ENCODE results near the gene STK31.

The STK31 gene, protein sequence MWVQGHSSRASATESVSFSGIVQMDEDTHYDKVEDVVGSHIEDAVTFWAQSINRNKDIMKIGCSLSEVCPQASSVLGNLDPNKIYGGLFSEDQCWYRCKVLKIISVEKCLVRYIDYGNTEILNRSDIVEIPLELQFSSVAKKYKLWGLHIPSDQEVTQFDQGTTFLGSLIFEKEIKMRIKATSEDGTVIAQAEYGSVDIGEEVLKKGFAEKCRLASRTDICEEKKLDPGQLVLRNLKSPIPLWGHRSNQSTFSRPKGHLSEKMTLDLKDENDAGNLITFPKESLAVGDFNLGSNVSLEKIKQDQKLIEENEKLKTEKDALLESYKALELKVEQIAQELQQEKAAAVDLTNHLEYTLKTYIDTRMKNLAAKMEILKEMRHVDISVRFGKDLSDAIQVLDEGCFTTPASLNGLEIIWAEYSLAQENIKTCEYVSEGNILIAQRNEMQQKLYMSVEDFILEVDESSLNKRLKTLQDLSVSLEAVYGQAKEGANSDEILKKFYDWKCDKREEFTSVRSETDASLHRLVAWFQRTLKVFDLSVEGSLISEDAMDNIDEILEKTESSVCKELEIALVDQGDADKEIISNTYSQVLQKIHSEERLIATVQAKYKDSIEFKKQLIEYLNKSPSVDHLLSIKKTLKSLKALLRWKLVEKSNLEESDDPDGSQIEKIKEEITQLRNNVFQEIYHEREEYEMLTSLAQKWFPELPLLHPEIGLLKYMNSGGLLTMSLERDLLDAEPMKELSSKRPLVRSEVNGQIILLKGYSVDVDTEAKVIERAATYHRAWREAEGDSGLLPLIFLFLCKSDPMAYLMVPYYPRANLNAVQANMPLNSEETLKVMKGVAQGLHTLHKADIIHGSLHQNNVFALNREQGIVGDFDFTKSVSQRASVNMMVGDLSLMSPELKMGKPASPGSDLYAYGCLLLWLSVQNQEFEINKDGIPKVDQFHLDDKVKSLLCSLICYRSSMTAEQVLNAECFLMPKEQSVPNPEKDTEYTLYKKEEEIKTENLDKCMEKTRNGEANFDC

DNA sequence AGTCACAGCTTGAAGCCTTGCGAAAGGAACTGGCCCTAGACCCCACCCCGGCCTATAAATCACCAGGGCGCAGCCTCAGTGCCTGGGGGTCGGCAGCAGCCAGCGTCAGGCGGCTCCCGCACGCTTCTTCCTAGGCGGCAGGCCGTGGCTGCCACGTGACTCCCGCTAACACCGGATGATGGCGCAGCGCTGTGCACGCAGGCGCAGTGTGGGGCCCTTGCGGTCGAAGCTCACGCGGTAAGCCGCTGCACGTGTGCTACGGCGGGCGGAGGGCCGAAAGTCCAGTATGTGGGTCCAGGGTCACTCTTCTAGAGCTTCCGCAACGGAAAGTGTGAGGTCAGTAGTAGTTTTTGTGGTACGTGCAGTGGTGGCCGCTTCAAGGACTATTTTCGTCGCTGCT, at the start of gene STK31:
TSS of gene STK31 (plus strand) at position 220 of the 400 bp plus-strand sequence. CDS start at position 287, 67 bp downstream.
- TF ChIP-seq, protein P1, sequence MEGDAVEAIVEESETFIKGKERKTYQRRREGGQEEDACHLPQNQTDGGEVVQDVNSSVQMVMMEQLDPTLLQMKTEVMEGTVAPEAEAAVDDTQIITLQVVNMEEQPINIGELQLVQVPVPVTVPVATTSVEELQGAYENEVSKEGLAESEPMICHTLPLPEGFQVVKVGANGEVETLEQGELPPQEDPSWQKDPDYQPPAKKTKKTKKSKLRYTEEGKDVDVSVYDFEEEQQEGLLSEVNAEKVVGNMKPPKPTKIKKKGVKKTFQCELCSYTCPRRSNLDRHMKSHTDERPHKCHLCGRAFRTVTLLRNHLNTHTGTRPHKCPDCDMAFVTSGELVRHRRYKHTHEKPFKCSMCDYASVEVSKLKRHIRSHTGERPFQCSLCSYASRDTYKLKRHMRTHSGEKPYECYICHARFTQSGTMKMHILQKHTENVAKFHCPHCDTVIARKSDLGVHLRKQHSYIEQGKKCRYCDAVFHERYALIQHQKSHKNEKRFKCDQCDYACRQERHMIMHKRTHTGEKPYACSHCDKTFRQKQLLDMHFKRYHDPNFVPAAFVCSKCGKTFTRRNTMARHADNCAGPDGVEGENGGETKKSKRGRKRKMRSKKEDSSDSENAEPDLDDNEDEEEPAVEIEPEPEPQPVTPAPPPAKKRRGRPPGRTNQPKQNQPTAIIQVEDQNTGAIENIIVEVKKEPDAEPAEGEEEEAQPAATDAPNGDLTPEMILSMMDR (IDR thresholded peaks at IDR 0.05; ENCODE audit: low read depth, low read length, missing control alignments): no peak
- in situ Hi-C loops (cut with HindIII; ENCODE audit: low pct_ligation_motif_present, low sequenced_read_pairs): loop anchor here (25.0 kb wide), 1 partner anchor 173 kb away; the partner anchor contains the start of gene TRA2A
- Histone ChIP-seq H3K27me3 (replicated peaks) (no peaks in the 10 kb centered on the region), H3K27ac (no peak within 1 kb of the TSS), H3K4me3 (ENCODE audit: low read depth, low read length) (no peak within 1 kb of the TSS), H3K36me3 (replicated peaks) (no peaks in the 10 kb centered on the region)
- no peak for DNase-seq

DNA sequence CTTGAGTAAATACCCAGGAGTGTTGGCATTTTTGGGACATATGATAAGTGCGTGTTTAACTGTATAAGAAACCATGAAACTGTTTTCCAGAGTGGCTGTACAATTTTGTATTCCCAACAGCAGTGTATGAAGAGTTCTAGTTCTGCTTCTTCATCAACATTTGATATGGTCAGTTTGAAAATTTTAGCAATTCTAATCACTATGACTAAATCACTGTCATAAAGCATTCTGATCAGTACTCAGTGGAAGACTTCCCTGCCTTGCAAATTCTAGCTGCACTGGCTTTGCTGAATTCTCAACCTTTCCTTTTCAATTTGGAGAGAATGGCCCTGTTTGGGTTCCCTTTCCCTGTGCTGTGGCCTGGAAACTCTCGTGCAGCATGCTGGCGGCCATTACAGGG, 48.6 kb upstream of the STK31 start:
- DNase-seq: no peak

DNA sequence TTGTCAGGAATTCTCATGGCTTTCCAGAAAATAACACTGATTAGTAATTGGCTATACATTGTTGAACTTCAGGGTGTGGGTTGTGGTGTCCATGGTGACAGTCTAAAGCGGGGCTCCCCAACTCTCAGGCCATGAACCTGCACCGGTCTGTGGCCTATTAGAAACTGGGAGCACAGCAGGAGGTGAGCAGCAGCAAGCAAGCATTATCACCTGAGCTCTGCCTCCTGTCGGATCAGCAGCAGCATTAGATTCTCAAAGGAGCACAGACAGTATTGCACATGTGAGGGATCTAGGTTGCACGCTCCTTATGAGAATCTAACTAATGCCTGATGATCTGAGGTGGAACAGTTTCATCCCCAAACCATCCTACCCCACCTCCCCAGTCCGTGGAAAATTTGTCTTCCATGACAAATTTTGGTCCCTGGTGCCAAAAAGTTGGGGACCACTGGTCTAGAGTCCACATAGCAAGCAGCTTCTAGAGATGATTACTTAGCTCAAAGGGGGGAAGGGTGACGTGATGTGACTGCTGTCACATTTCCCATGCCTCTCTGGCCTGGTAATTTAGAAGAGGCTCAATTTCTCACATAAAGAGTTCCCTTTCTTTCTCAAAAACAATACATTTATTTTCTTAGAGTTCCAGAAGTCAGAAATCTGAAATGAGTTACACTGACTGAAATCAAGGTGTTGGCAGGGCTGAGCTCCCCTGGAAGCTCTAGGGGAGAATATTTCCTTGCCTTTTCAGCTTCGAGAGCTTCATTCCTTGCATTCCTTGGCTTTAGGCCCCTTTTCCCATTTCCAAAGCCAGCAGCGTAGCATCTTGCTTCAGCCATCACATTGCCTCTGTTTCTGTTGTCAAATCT, 47.7 kb upstream of the STK31 start:
- in situ Hi-C loops (cut with HindIII; ENCODE audit: low pct_ligation_motif_present, low sequenced_read_pairs): no loop called here

More for the DNA sequence above, 48.6 kb upstream of the STK31 start:
- Histone ChIP-seq H3K4me3 (ENCODE audit: low read depth, low read length) (no peak overlapping the region), H3K36me3 (replicated peaks) (no peaks in the 10 kb centered on the region), H3K27me3 (replicated peaks) (no peaks in the 10 kb centered on the region), H3K27ac (no peak overlapping the region)
- in situ Hi-C loops (cut with HindIII; ENCODE audit: low pct_ligation_motif_present, low sequenced_read_pairs): no loop called here
- TF ChIP-seq, protein P1 (IDR thresholded peaks at IDR 0.05; ENCODE audit: low read depth, low read length, missing control alignments): no peak

DNA sequence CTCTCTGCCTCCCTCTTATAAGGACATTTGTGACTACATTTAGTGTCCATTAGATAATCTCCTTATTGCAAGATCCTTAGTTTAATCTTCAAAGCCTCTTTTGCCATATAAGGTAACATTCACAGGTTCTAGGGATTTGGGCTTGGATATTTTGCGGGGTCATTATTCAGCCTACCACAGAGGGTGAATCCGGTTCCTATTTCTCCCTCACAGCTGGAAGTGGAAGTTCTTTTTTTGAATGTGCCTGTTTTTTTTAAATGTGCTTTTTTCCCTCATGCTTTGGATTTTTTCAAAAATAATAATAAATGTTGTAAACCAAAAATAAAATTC, 47.1 kb upstream of the STK31 start:
- H3K36me3 ChIP-seq (replicated peaks): no peaks in the 10 kb centered on the region
- H3K27ac ChIP-seq: no peak overlapping the region
- in situ Hi-C loops (cut with HindIII; ENCODE audit: low pct_ligation_motif_present, low sequenced_read_pairs): no loop called here
- H3K27me3 ChIP-seq (replicated peaks): no peaks in the 10 kb centered on the region
- no peak for DNase-seq
- H3K4me3 ChIP-seq (ENCODE audit: low read depth, low read length): no peak overlapping the region
- TF ChIP-seq, protein P1 (IDR thresholded peaks at IDR 0.05; ENCODE audit: low read depth, low read length, missing control alignments): no peak

More for the DNA sequence above, 47.7 kb upstream of the STK31 start:
- Histone ChIP-seq H3K36me3 (replicated peaks) (no peaks in the 10 kb centered on the region), H3K4me3 (ENCODE audit: low read depth, low read length) (no peak overlapping the region), H3K27me3 (replicated peaks) (no peaks in the 10 kb centered on the region), H3K27ac (no peak overlapping the region)
- no peak for DNase-seq
- TF ChIP-seq, protein P1 (IDR thresholded peaks at IDR 0.05; ENCODE audit: low read depth, low read length, missing control alignments): no peak

DNA sequence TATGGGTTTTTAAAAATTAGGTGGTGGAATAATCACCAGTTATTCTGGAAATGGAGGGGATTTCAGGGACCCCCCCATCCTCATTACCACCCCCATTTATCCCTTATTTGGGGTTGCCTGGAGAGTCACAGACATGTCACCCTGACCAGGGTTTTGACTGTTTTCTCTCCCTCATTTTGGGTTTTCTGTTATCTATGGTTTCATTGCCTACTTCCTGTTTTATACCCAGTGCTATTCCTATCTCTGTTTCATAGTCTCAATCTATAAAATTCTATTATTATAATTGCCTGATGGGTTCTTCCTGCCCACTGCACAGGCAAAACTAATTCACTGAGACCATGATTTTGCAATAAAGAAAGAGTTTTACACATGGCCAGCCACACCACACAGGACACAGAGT, 45.9 kb upstream of the STK31 start:
- H3K27ac ChIP-seq: no peak overlapping the region
- H3K36me3 ChIP-seq (replicated peaks): no peaks in the 10 kb centered on the region
- no peak overlapping the region for H3K4me3 ChIP-seq (ENCODE audit: low read depth, low read length)
- no peaks in the 10 kb centered on the region for H3K27me3 ChIP-seq (replicated peaks)
- DNase-seq: no peak
- in situ Hi-C loops (cut with HindIII; ENCODE audit: low pct_ligation_motif_present, low sequenced_read_pairs): no loop called here
- TF ChIP-seq, protein P1 (IDR thresholded peaks at IDR 0.05; ENCODE audit: low read depth, low read length, missing control alignments): no peak

Measured in brain microvascular endothelial cell (primary cell).